Vagina (tissue), 2 donors: Measurements from ENCODE around the gene PLEKHG3.

Source experiments
- CTCF ChIP-seq, 3 experiments: fragments of 450-650 bp in 2 of 3; fragments of 200-600 bp in 1 of 3; sonication (generic) in 1 of 3; IDR thresholded peaks; one replicate each; pipeline ENCODE4 v1.5.1; 2017 to 2019; ENCODE audit warnings: antibody characterized with exemption in 3 of 3, mild to moderate bottlenecking in 2 of 3, moderate library complexity in 2 of 3
- POLR2A ChIP-seq, 2 donors: fragments of 450-650 bp; IDR thresholded peaks; one replicate each; pipeline ENCODE4 v1.6.1; 2017; ENCODE audit warnings: antibody characterized with exemption in 2 of 2, mild to moderate bottlenecking in 2 of 2, moderate library complexity in 2 of 2
- POLR2AphosphoS5 ChIP-seq, 2 donors: sonication (generic); formaldehyde crosslinking; IDR thresholded peaks; one replicate each; pipeline ENCODE4 v1.9.0; 2017; ENCODE audit warnings: antibody characterized with exemption in 2 of 2, mild to moderate bottlenecking in 2 of 2, low read depth in 1 of 2; ENCODE audit not compliant: insufficient read depth in 1 of 2

- no peak for TF ChIP-seq CTCF (IDR thresholded peaks at IDR 0.05)
- TF ChIP-seq POLR2AphosphoS5 (IDR thresholded peaks at IDR 0.05; ENCODE audit: insufficient read depth in 1 of 2, low read depth in 1 of 2), result no peak
- no peak for TF ChIP-seq POLR2A (IDR thresholded peaks at IDR 0.05)
Observed at GRCh38 chr14:64732066-64732465, 27.8 kb downstream of the PLEKHG3 start.
